ENCODE measurements around the gene GPATCH4.

DNA sequence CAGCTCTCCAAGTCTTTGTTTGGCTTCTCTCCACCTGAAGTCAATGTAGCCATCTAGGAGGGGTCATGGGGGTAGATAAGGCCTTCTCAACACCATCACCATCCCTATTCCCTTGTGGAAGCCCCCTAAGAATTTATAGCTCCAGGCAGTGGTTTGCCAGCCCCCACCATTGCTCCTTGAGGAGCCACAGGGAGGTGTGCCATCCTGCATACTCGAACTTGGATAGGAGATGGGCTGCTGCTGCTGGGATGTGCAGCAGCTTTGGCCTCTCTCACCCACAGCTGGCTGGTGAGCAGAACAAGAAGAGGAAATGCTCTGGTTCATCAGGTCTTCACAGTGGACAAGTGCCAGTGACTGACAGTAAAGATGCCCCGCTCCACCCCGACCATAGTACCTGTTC lies 4.9 kb downstream of the GPATCH4 start:
- TF ChIP-seq, protein P1, sequence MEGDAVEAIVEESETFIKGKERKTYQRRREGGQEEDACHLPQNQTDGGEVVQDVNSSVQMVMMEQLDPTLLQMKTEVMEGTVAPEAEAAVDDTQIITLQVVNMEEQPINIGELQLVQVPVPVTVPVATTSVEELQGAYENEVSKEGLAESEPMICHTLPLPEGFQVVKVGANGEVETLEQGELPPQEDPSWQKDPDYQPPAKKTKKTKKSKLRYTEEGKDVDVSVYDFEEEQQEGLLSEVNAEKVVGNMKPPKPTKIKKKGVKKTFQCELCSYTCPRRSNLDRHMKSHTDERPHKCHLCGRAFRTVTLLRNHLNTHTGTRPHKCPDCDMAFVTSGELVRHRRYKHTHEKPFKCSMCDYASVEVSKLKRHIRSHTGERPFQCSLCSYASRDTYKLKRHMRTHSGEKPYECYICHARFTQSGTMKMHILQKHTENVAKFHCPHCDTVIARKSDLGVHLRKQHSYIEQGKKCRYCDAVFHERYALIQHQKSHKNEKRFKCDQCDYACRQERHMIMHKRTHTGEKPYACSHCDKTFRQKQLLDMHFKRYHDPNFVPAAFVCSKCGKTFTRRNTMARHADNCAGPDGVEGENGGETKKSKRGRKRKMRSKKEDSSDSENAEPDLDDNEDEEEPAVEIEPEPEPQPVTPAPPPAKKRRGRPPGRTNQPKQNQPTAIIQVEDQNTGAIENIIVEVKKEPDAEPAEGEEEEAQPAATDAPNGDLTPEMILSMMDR (IDR thresholded peaks at IDR 0.05), result no peak
- TF ChIP-seq POLR2AphosphoS5 (IDR thresholded peaks at IDR 0.05; ENCODE audit: low read depth, low read length) (no peak), SIN3A (IDR thresholded peaks at IDR 0.05; ENCODE audit: borderline replicate concordance, insufficient read depth, low read depth, low read length) (no peak), TCF7L2 (IDR thresholded peaks at IDR 0.05; ENCODE audit: low read depth, low read length) (no peak)
- TF ChIP-seq, protein P2, sequence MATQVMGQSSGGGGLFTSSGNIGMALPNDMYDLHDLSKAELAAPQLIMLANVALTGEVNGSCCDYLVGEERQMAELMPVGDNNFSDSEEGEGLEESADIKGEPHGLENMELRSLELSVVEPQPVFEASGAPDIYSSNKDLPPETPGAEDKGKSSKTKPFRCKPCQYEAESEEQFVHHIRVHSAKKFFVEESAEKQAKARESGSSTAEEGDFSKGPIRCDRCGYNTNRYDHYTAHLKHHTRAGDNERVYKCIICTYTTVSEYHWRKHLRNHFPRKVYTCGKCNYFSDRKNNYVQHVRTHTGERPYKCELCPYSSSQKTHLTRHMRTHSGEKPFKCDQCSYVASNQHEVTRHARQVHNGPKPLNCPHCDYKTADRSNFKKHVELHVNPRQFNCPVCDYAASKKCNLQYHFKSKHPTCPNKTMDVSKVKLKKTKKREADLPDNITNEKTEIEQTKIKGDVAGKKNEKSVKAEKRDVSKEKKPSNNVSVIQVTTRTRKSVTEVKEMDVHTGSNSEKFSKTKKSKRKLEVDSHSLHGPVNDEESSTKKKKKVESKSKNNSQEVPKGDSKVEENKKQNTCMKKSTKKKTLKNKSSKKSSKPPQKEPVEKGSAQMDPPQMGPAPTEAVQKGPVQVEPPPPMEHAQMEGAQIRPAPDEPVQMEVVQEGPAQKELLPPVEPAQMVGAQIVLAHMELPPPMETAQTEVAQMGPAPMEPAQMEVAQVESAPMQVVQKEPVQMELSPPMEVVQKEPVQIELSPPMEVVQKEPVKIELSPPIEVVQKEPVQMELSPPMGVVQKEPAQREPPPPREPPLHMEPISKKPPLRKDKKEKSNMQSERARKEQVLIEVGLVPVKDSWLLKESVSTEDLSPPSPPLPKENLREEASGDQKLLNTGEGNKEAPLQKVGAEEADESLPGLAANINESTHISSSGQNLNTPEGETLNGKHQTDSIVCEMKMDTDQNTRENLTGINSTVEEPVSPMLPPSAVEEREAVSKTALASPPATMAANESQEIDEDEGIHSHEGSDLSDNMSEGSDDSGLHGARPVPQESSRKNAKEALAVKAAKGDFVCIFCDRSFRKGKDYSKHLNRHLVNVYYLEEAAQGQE (IDR thresholded peaks at IDR 0.05; ENCODE audit: insufficient read depth in 1 of 2, low read depth in 2 of 2, low read length in 1 of 2), result no peak

Measured in Panc1 (cell line).